HT-29 (cell line): ENCODE measurements around the gene ORAI1. TPM values are rescaled to one million over a fixed set of nuclear protein-coding genes. Genes with fewer than 3 reads are reported as not detected.
"Not testable (repeated sequence)": the region's sequence is repeated elsewhere in the genome, so short reads cannot be mapped to it uniquely, and the experiment has no call there.

Source experiments
- DNase-seq: peaks from one replicate; pipeline ENCODE4 v3.0.0-alpha.2; 2015; ENCODE audit warnings: low spot score
- total RNA-seq: library from RNA; depleted of rRNA; stranded (reverse); fragments of >200 nt; shearing (Covaris generic); gene quantifications from 2 replicates; pipeline ENCODE4 v1.2.3, GENCODE V29; 2014

The ORAI1 gene
- total RNA-seq, 1 experiment from 2014 or later = 19.9 TPM

- no peak for DNase-seq
Measured at GRCh38 chr12:121603581-121603980, 22.7 kb upstream of the ORAI1 start.

- DNase-seq = no peak
Measured at GRCh38 chr12:121608301-121608700, 18.0 kb upstream of the ORAI1 start.

GRCh38 chr12:121610239-121611149 lies 15.8 kb upstream of the ORAI1 start:
- no peak for DNase-seq

- DNase-seq = no peak
Measured at GRCh38 chr12:121611306-121611705, 15.0 kb upstream of the ORAI1 start.

GRCh38 chr12:121613462-121613861 lies 12.9 kb upstream of the ORAI1 start:
- no peak for DNase-seq

GRCh38 chr12:121614872-121615467 lies 11.4 kb upstream of the ORAI1 start:
- DNase-seq = no peak

GRCh38 chr12:121618659-121619233 lies 7.6 kb upstream of the ORAI1 start:
- DNase-seq = no peak

- no peak for DNase-seq
Measured at GRCh38 chr12:121620333-121620891, 5.9 kb upstream of the ORAI1 start.

- DNase-seq = peak; percentile 77
Measured at GRCh38 chr12:121626853-121627640, 717 bp downstream of the ORAI1 start.

GRCh38 chr12:121628037-121628436 lies 1.7 kb downstream of the ORAI1 start:
- DNase-seq = no peak

- DNase-seq = no peak
Measured at GRCh38 chr12:121628536-121628935, 2.2 kb downstream of the ORAI1 start.

GRCh38 chr12:121630791-121631355 lies 4.5 kb downstream of the ORAI1 start:
- no peak for DNase-seq

- DNase-seq = no peak
Measured at GRCh38 chr12:121632069-121632970, 6.0 kb downstream of the ORAI1 start.

GRCh38 chr12:121633833-121634196 lies 7.5 kb downstream of the ORAI1 start:
- DNase-seq = not testable (repeated sequence)

- no peak for DNase-seq
Measured at GRCh38 chr12:121634836-121635235, 8.5 kb downstream of the ORAI1 start.

GRCh38 chr12:121637231-121637914 lies 11.0 kb downstream of the ORAI1 start:
- no peak for DNase-seq

- DNase-seq = no peak
Measured at GRCh38 chr12:121638298-121639202, 12.2 kb downstream of the ORAI1 start.

GRCh38 chr12:121641343-121641630 lies 15.0 kb downstream of the ORAI1 start:
- no peak for DNase-seq
